Esophagus muscularis mucosa (tissue), 3 donors: ENCODE data around the gene PCDH19.

Experiments used
- POLR2A ChIP-seq: fragments of 450-650 bp; IDR thresholded peaks from one replicate; pipeline ENCODE4 v1.6.1; 2017; ENCODE audit warnings: antibody characterized with exemption, moderate library complexity, mild to moderate bottlenecking, low read depth
- TF ChIP-seq, protein P1 (sequence below), 3 experiments: fragments of 200-600 bp in 2 of 3; fragments of 450-650 bp in 1 of 3; sonication (generic) in 2 of 3; IDR thresholded peaks; one replicate each; pipeline ENCODE4 v1.5.1; 2017 to 2019; ENCODE audit warnings: antibody characterized with exemption in 3 of 3, mild to moderate bottlenecking in 2 of 3, moderate library complexity in 1 of 3

DNA sequence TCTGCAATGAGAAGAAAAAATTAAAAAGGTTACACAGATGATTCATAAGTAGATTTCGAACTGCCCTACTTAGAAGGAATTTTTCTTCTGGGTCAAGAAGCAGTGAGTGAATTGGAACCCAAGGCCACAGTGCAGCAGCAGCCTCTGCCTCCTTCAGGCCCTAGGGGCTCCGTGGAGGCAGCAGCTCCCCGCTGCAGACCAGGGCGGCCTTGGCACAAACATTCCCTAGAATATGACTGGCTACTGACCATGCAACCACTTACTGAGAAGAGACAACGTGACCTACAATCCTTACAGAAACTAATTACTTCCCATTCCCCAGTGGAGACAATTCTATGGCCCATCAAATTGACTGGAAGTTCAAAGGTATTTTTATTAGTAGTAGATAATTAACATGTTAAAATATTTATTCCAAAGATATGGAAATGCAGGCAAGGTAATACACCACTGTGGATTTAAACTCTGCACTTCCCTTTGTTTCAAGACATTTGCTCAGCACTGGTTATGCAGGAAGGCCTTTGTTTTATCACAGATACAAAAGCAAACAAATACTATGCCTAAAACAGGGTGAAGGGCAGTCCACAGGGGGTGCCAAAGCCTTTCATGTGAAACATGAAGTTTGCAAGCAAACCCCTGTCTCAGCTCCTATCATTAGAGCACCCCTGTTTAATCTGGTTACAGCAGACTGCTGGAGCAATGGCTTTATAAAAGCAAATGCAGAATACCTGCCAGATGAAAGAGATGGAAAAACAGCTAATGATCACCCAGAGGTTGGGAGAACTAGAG lies 59.2 kb downstream of the PCDH19 start:
- no peak for TF ChIP-seq POLR2A
- TF ChIP-seq, protein P1, sequence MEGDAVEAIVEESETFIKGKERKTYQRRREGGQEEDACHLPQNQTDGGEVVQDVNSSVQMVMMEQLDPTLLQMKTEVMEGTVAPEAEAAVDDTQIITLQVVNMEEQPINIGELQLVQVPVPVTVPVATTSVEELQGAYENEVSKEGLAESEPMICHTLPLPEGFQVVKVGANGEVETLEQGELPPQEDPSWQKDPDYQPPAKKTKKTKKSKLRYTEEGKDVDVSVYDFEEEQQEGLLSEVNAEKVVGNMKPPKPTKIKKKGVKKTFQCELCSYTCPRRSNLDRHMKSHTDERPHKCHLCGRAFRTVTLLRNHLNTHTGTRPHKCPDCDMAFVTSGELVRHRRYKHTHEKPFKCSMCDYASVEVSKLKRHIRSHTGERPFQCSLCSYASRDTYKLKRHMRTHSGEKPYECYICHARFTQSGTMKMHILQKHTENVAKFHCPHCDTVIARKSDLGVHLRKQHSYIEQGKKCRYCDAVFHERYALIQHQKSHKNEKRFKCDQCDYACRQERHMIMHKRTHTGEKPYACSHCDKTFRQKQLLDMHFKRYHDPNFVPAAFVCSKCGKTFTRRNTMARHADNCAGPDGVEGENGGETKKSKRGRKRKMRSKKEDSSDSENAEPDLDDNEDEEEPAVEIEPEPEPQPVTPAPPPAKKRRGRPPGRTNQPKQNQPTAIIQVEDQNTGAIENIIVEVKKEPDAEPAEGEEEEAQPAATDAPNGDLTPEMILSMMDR (IDR thresholded peaks at IDR 0.05): no peak
